Measurements from ENCODE around the gene CCDC187.

- TF ChIP-seq EP300 (IDR thresholded peaks at IDR 0.05), result no peak
- TF ChIP-seq POLR2A (IDR thresholded peaks at IDR 0.05), result no peak
- TF ChIP-seq CTCF (IDR thresholded peaks at IDR 0.05), result no peak
These were observed 11.8 kb downstream of the CCDC187 start for GRCh38 chr9:136292026-136292538.
